Suprapubic skin (tissue), 4 donors: ENCODE measurements around the gene NBPF1.
"Not testable (repeated sequence)": the region's sequence is repeated elsewhere in the genome, so short reads cannot be mapped to it uniquely, and the experiment has no call there.

Experiments used
- EP300 ChIP-seq: sonication (generic); formaldehyde crosslinking; IDR thresholded peaks from one replicate; pipeline ENCODE4 v1.6.1; 2017; ENCODE audit warnings: antibody characterized with exemption
- POLR2A ChIP-seq, 2 donors: fragments of 450-650 bp; IDR thresholded peaks; one replicate each; pipeline ENCODE4 v1.6.1; 2017; ENCODE audit warnings: antibody characterized with exemption in 2 of 2, mild to moderate bottlenecking in 2 of 2, moderate library complexity in 2 of 2
- POLR2AphosphoS5 ChIP-seq, 3 donors: sonication (generic); formaldehyde crosslinking; IDR thresholded peaks; one replicate each; pipeline ENCODE4 v1.6.1; 2017; ENCODE audit warnings: antibody characterized with exemption in 3 of 3
- TF ChIP-seq, protein P1 (sequence below), 2 donors: fragments of 200-600 bp in 1 of 2; fragments of 450-650 bp in 1 of 2; sonication (generic) in 1 of 2; IDR thresholded peaks; one replicate each; pipeline ENCODE4 v1.5.1; 2016 to 2019; ENCODE audit warnings: antibody characterized with exemption in 2 of 2, mild to moderate bottlenecking in 1 of 2, moderate library complexity in 1 of 2

DNA sequence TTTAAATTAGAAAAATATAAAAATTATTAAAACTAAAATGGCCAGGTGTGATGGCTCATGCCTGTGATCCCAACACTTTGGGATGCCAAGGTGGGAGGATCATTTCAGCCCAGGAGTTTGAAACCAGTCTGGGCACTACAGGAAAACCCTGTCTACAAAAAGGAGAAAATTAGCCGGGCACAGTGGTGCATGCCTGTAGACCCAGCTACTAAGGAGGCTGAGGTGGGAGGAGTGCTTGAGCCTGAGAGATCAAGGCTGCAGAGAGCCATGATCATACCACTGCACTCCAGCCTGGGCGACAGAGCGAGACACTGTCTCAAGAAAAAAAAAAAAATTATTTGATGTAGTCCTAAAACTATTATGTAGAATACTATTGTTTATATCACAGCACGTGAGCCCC lies 3.6 kb downstream of the NBPF1 start:
- TF ChIP-seq, protein P1, sequence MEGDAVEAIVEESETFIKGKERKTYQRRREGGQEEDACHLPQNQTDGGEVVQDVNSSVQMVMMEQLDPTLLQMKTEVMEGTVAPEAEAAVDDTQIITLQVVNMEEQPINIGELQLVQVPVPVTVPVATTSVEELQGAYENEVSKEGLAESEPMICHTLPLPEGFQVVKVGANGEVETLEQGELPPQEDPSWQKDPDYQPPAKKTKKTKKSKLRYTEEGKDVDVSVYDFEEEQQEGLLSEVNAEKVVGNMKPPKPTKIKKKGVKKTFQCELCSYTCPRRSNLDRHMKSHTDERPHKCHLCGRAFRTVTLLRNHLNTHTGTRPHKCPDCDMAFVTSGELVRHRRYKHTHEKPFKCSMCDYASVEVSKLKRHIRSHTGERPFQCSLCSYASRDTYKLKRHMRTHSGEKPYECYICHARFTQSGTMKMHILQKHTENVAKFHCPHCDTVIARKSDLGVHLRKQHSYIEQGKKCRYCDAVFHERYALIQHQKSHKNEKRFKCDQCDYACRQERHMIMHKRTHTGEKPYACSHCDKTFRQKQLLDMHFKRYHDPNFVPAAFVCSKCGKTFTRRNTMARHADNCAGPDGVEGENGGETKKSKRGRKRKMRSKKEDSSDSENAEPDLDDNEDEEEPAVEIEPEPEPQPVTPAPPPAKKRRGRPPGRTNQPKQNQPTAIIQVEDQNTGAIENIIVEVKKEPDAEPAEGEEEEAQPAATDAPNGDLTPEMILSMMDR (IDR thresholded peaks at IDR 0.05), result not testable (repeated sequence)
- not testable (repeated sequence) for TF ChIP-seq POLR2A (IDR thresholded peaks at IDR 0.05); EP300; POLR2AphosphoS5 (IDR thresholded peaks at IDR 0.05)
